Endothelial cell of umbilical vein (primary cell): Measurements from ENCODE around the gene PHAF1. TPM values are rescaled to one million over a fixed set of nuclear protein-coding genes. Genes with fewer than 3 reads are reported as not detected.
A peak's percentile ranks its signal among the peaks of the same experiment; 100 is the strongest.

ENCODE experiments used
- BruUV-seq: library from RNA; stranded (reverse); fragments of 400-500 nt; replicated peaks from 2 replicates; lab custom pipeline; 2021; lab: Mats Ljungman, UMichigan
- CTCF ChIA-PET: fragments of 300-600, 350-600 bp; sonication (Branson Sonifier 250); formaldehyde crosslinking; loops from one replicate; lab custom pipeline; 2021; ENCODE audit warnings: antibody characterized with exemption, inconsistent platforms; lab: Charles Lee
- POLR2A ChIA-PET: fragments of 300-600, 350-600 bp; sonication (Branson Sonifier 250); formaldehyde crosslinking; loops from one replicate; lab custom pipeline; 2021; ENCODE audit warnings: antibody characterized with exemption, inconsistent platforms; lab: Charles Lee
- DNase-seq: peaks from one replicate; pipeline ENCODE4 v3.0.0-alpha.2; 2011; ENCODE audit warnings: low read depth, low spot score
- FAIRE-seq: peaks from 2 replicates; lab custom pipeline; 2011; peaks lifted over from hg19 to GRCh38; lab: Jason Lieb, UNC
- H2AFZ ChIP-seq: 2 replicates; pipeline ENCODE4 v1.6.0; 2012; ENCODE audit warnings: low read depth, low read length, control low read depth, inconsistent platforms
- H3K27ac ChIP-seq: 2 replicates; pipeline ENCODE4 v1.5.1; 2011; ENCODE audit warnings: low read depth, mild to moderate bottlenecking, control low read depth, low read length, moderate library complexity; ENCODE audit not compliant: insufficient read depth
- H3K27me3 ChIP-seq, 2 experiments: 2 replicates each; pipeline versions ENCODE4 v1.6.0 to v1.6.1; 2011; ENCODE audit warnings: low read length in 2 of 2, mixed read lengths in 1 of 2; ENCODE audit not compliant: control insufficient read depth in 2 of 2, insufficient read depth in 2 of 2
- H3K36me3 ChIP-seq, 2 experiments: 2 replicates in 1 of 2; 3 replicates in 1 of 2; pipeline ENCODE4 v1.5.1; 2011; ENCODE audit warnings: low read length in 2 of 2, mild to moderate bottlenecking in 1 of 2, moderate library complexity in 1 of 2; ENCODE audit not compliant: control insufficient read depth in 2 of 2, insufficient read depth in 2 of 2; ENCODE audit errors: extremely low read depth in 1 of 2
- H3K4me1 ChIP-seq: 3 replicates; pipeline ENCODE4 v1.5.1; 2011; ENCODE audit warnings: mild to moderate bottlenecking, low read length; ENCODE audit not compliant: control insufficient read depth, insufficient read depth; ENCODE audit errors: extremely low read depth
- H3K4me2 ChIP-seq: 2 replicates; pipeline ENCODE4 v1.6.1; 2011; ENCODE audit warnings: low read length, control low read depth, mixed read lengths; ENCODE audit not compliant: insufficient read depth
- H3K4me3 ChIP-seq, 3 experiments: fragments of 200-600 bp in 1 of 3; sonication (generic), shearing (Covaris generic) in 1 of 3; replicated peaks in 1 of 3; 2 replicates each; pipeline ENCODE4 v1.5.1; 2011 to 2016; ENCODE audit warnings: control low read depth in 3 of 3, low read length in 3 of 3, mild to moderate bottlenecking in 2 of 3, inconsistent platforms in 1 of 3, low read depth in 1 of 3, moderate library complexity in 1 of 3; ENCODE audit not compliant: insufficient read depth in 1 of 3
- H3K79me2 ChIP-seq: 2 replicates; pipeline ENCODE4 v1.6.0; 2012; ENCODE audit warnings: low read length, inconsistent platforms; ENCODE audit not compliant: control insufficient read depth, insufficient read depth
- H3K9ac ChIP-seq: replicated peaks from 2 replicates; pipeline ENCODE3; 2011; ENCODE audit warnings: low read length, control low read depth; ENCODE audit not compliant: insufficient read depth; ENCODE audit errors: extremely low read depth
- H3K9me1 ChIP-seq: replicated peaks from 3 replicates; pipeline ENCODE4 v1.6.0; 2011; ENCODE audit warnings: mild to moderate bottlenecking, low read length; ENCODE audit not compliant: control insufficient read depth, insufficient read depth; ENCODE audit errors: extremely low read depth
- H3K9me3 ChIP-seq: replicated peaks from 2 replicates; pipeline ENCODE4 v1.5.1; 2012; ENCODE audit warnings: low read length, inconsistent platforms; ENCODE audit not compliant: control insufficient read depth, insufficient read depth
- H4K20me1 ChIP-seq: replicated peaks from 2 replicates; pipeline ENCODE3; 2011; ENCODE audit warnings: mild to moderate bottlenecking, low read length; ENCODE audit not compliant: control insufficient read depth, insufficient read depth; ENCODE audit errors: extremely low read depth
- CTCF ChIP-seq, 2 donors: IDR thresholded peaks; 1 replicate in 1 of 2; 2 replicates in 1 of 2; pipeline ENCODE4 v1.5.1; 2011; ENCODE audit warnings: low read length in 2 of 2, mild to moderate bottlenecking in 2 of 2, moderate library complexity in 2 of 2, control low read depth in 1 of 2, inconsistent platforms in 1 of 2, low read depth in 1 of 2; ENCODE audit not compliant: insufficient read depth in 1 of 2; ENCODE audit errors: extremely low read depth in 1 of 2
- EZH2 ChIP-seq: IDR thresholded peaks from 2 replicates; pipeline ENCODE4 v1.6.1; 2012; ENCODE audit warnings: borderline replicate concordance, low read depth, mild to moderate bottlenecking, moderate library complexity, low read length, inconsistent platforms; ENCODE audit not compliant: severe bottlenecking
- FOS ChIP-seq: IDR thresholded peaks from 2 replicates; pipeline ENCODE4 v1.6.1; 2011; ENCODE audit warnings: mild to moderate bottlenecking, low read length, moderate library complexity, borderline replicate concordance; ENCODE audit not compliant: insufficient read depth
- GATA2 ChIP-seq: IDR thresholded peaks from 2 replicates; pipeline ENCODE4 v1.7.0; 2011; ENCODE audit warnings: low read depth, mild to moderate bottlenecking, moderate library complexity, mixed read lengths, low read length; ENCODE audit not compliant: insufficient read length, insufficient read depth
- JUN ChIP-seq: IDR thresholded peaks from 2 replicates; pipeline ENCODE4 v1.6.1; 2011; ENCODE audit warnings: borderline replicate concordance, low read depth; ENCODE audit not compliant: insufficient read length, insufficient read depth
- MAX ChIP-seq: IDR thresholded peaks from 2 replicates; pipeline ENCODE4 v1.6.1; 2011; ENCODE audit not compliant: insufficient read depth, insufficient read length
- MYC ChIP-seq: IDR thresholded peaks from one replicate; pipeline ENCODE4 v1.6.1; 2011; ENCODE audit warnings: mild to moderate bottlenecking, low read depth, low read length
- POLR2A ChIP-seq: IDR thresholded peaks from 2 replicates; pipeline ENCODE4 v1.6.1; 2012; ENCODE audit warnings: low read depth, mild to moderate bottlenecking, control low read depth, low read length
- POLR2AphosphoS5 ChIP-seq: IDR thresholded peaks from 2 replicates; pipeline ENCODE4 v1.6.1; 2012; ENCODE audit warnings: low read depth, mild to moderate bottlenecking, control low read depth, low read length, moderate library complexity; ENCODE audit not compliant: insufficient read depth
- dilution Hi-C: fragments of 300-500 bp; cut with MboI; formaldehyde crosslinking; loops from one replicate; pipeline ENCODE4 v1.15.0; 2019; ENCODE audit warnings: low sequenced_read_pairs; ENCODE audit not compliant: extremely low pct_ligation_motif_present
- intact Hi-C: fragments of 100-400 bp; cut with micrococcal nuclease; formaldehyde crosslinking; loops from one replicate; pipeline ENCODE4 v1.10.0; 2022
- polyA plus RNA-seq, 4 experiments: library from polyadenylated mRNA; depleted of rRNA in 3 of 4; stranded (reverse) in 3 of 4; unstranded in 1 of 4; fragments of >200 nt; gene quantifications; 2 replicates each; pipeline versions ENCODE4 v1.2.1 to v1.2.3, GENCODE V29; 2011 to 2012; ENCODE audit warnings: missing spikeins in 1 of 4
- total RNA-seq: library from RNA; stranded (reverse); gene quantifications from 2 replicates; pipeline ENCODE4 v1.2.3, GENCODE V29; 2021

The PHAF1 gene
- total and polyA plus RNA-seq, 2 donors (not counting 3 experiments of a cell fraction or from before 2014, with no cell fraction given), result 18.5 to 21.9 TPM

GRCh38 chr16:67193536-67193935 lies 83.8 kb downstream of the PHAF1 start:
- Histone ChIP-seq H3K79me2 (peaks cover 46% of the 10 kb centered on the region), H4K20me1 (no peaks in the 10 kb centered on the region), H2AFZ (no peak overlapping the region), H3K9me1 (no peaks in the 10 kb centered on the region), H3K4me3 (peak overlapping the region in 1 of 3 experiments; percentile 83), H3K27ac (peak overlapping the region; percentile 88), H3K9me3 (no peaks in the 10 kb centered on the region), H3K36me3 (peaks cover 19 to 38% of the 10 kb centered on the region in 2 experiments), H3K4me1 (peaks cover 38% of the 10 kb centered on the region), H3K9ac (peak overlapping the region; percentile 91), H3K27me3 (no peaks in the 10 kb centered on the region), H3K4me2 (peak overlapping the region; percentile 69)
- peak; percentile 47 for FAIRE-seq
- POLR2A ChIA-PET, result no interaction called here
- dilution Hi-C loops, result no loop called here
- intact Hi-C loops, result loop anchor here (5.0 to 10.0 kb wide), 2 partner anchors 34 to 201 kb away; partner anchors contain the start of genes TMEM208 and TPPP3
- BruUV-seq, result no TSS peak
- no peak for TF ChIP-seq GATA2
- TF ChIP-seq POLR2AphosphoS5, result no peak
- no peak for TF ChIP-seq CTCF (IDR thresholded peaks at IDR 0.05; ENCODE audit: extremely low read depth in 1 of 2, insufficient read depth in 1 of 2, low read depth in 1 of 2, low read length in 2 of 2)
- TF ChIP-seq JUN, result no peak
- TF ChIP-seq EZH2, result no peak
- TF ChIP-seq MAX, result no peak
- TF ChIP-seq POLR2A, result no peak
- TF ChIP-seq MYC, result no peak
- no peak for TF ChIP-seq FOS
- CTCF ChIA-PET, result interaction anchor here (1.1 to 1.5 kb wide), 4 partner anchors 9 to 206 kb away, joined by 3 to 6 read pairs (median 4); no protein-coding TSS in a partner anchor
- DNase-seq, result no peak
